GM12878 (cell line): ENCODE results near the gene COL18A1. TPM values are rescaled to one million over a fixed set of nuclear protein-coding genes. Genes with fewer than 3 reads are reported as not detected.

Source experiments
- ATAC-seq: fragments of 200-7000 bp; cut with Tn5 transposase; 3 replicates; pipeline ENCODE4 v1.9.1; 2020; ENCODE audit warnings: mild to moderate bottlenecking, moderate library complexity
- BruUV-seq: library from RNA; stranded (reverse); fragments of 400-500 nt; replicated peaks from 2 replicates; lab custom pipeline; 2021; lab: Mats Ljungman, UMichigan
- CTCF ChIA-PET: fragments of 300-600 bp; sonication (Branson Sonifier 250); formaldehyde crosslinking; extraction: SDS; loops from one replicate; lab custom pipeline; 2021; ENCODE audit warnings: inconsistent platforms; lab: Yijun Ruan, JAX
- POLR2A ChIA-PET: fragments of 350-600 bp; formaldehyde crosslinking; extraction: SDS; loops from one replicate; lab custom pipeline; 2021; ENCODE audit warnings: inconsistent platforms; lab: Charles Lee
- RAD21 ChIA-PET: fragments of 300-600 bp; sonication (Branson Sonifier 250); formaldehyde crosslinking; loops from one replicate; lab custom pipeline; 2023; ENCODE audit warnings: antibody characterized with exemption; ENCODE audit not compliant: unreplicated experiment; lab: Charles Lee
- SMC1A ChIA-PET: fragments of 300-600 bp; sonication (Branson Sonifier 250); formaldehyde crosslinking; loops from one replicate; lab custom pipeline; 2023; ENCODE audit not compliant: unreplicated experiment, uncharacterized antibody; lab: Charles Lee
- DNase-seq: peaks from one replicate; pipeline ENCODE4 v3.0.0-alpha.2; 2011; ENCODE audit warnings: low read depth, low spot score
- FAIRE-seq: peaks from 3 replicates; lab custom pipeline; 2011; peaks lifted over from hg19 to GRCh38; lab: Jason Lieb, UNC
- H2AFZ ChIP-seq: 2 replicates; pipeline ENCODE4 v1.6.0; 2011; ENCODE audit warnings: low read depth, low read length, control low read depth; ENCODE audit not compliant: control insufficient read depth
- H3K27ac ChIP-seq: 2 replicates; pipeline ENCODE4 v1.5.1; 2011; ENCODE audit warnings: control low read depth; ENCODE audit not compliant: control insufficient read depth, insufficient read depth
- H3K27me3 ChIP-seq, 2 experiments: replicated peaks in 1 of 2; 2 replicates each; pipeline versions ENCODE4 v1.6.0 to v1.6.1; 2011; ENCODE audit warnings: low read length in 1 of 2; ENCODE audit not compliant: control insufficient read depth in 2 of 2, insufficient read depth in 2 of 2
- H3K36me3 ChIP-seq, 2 experiments: 2 replicates each; pipeline ENCODE4 v1.5.1; 2011; ENCODE audit warnings: low read length in 1 of 2; ENCODE audit not compliant: control insufficient read depth in 2 of 2, insufficient read depth in 2 of 2
- H3K4me1 ChIP-seq: 2 replicates; pipeline ENCODE4 v1.6.1; 2011; ENCODE audit warnings: mild to moderate bottlenecking, low read length, moderate library complexity, mixed read lengths; ENCODE audit not compliant: control insufficient read depth, insufficient read depth
- H3K4me2 ChIP-seq: 2 replicates; pipeline ENCODE4 v1.6.0; 2011; ENCODE audit warnings: control low read depth; ENCODE audit not compliant: control insufficient read depth, insufficient read depth
- H3K4me3 ChIP-seq: fragments of 200-600 bp; sonication (generic); 2 replicates; pipeline ENCODE4 v1.5.1; 2016
- H3K79me2 ChIP-seq: 2 replicates; pipeline ENCODE4 v1.6.0; 2011; ENCODE audit warnings: low read length; ENCODE audit not compliant: control insufficient read depth, insufficient read depth
- H3K9ac ChIP-seq: 2 replicates; pipeline ENCODE4 v1.8.0; 2011; ENCODE audit warnings: low read length, control low read depth, mixed read lengths; ENCODE audit not compliant: control insufficient read depth, insufficient read depth
- H3K9me3 ChIP-seq: replicated peaks from 3 replicates; pipeline ENCODE4 v1.5.1; 2011; ENCODE audit warnings: mild to moderate bottlenecking, low read length; ENCODE audit not compliant: control insufficient read depth, insufficient read depth
- H4K20me1 ChIP-seq: 2 replicates; pipeline ENCODE4 v1.6.0; 2011; ENCODE audit not compliant: control insufficient read depth, insufficient read depth
- ATF7 ChIP-seq: fragments of 450-650 bp; IDR thresholded peaks from 2 replicates; pipeline ENCODE4 v1.6.1; 2016; ENCODE audit warnings: low read depth, mild to moderate bottlenecking
- CHD2 ChIP-seq: IDR thresholded peaks from 2 replicates; pipeline ENCODE4 v1.6.1; 2011; ENCODE audit warnings: low read depth, low read length, improper control_type of control experiment, borderline replicate concordance
- JUND ChIP-seq: IDR thresholded peaks from 2 replicates; pipeline ENCODE4 v1.6.1; 2012; ENCODE audit warnings: low read depth, mild to moderate bottlenecking, low read length, improper control_type of control experiment, moderate library complexity
- NR2C1 ChIP-seq: fragments of 450-650 bp; IDR thresholded peaks from 2 replicates; pipeline ENCODE4 v1.6.1; 2017; ENCODE audit warnings: antibody characterized with exemption, mild to moderate bottlenecking, moderate library complexity
- WGBS: methylation state at CpG from one replicate; pipeline ENCODE4 v1.1.6; 2016; ENCODE audit warnings: low lambda C conversion rate; ENCODE audit not compliant: insufficient replicate concordance, insufficient coverage; ENCODE audit errors: missing lambda C conversion rate; 5-methylcytosine and 5-hydroxymethylcytosine counted together
- in situ Hi-C: fragments of 300-500 bp; cut with MboI; formaldehyde crosslinking; loops from 9 replicates; pipeline ENCODE4 v1.14.3; 2018; ENCODE audit warnings: mixed read lengths
- intact Hi-C: fragments of 100-400 bp; cut with micrococcal nuclease; formaldehyde crosslinking; loops from one replicate; pipeline ENCODE4 v1.14.2; 2022; ENCODE audit not compliant: unreplicated experiment
- polyA plus RNA-seq, 11 experiments: library from polyadenylated mRNA; depleted of rRNA in 4 of 11; unstranded in 6 of 11; stranded (reverse) in 5 of 11; fragments of >200 nt; fragmentation: Nextera tagmentation in 4 of 11; fragmentation: Illumina TruSeq in 1 of 11; extraction: Ambion mirVana in 4 of 11; extraction: Trizol in 1 of 11; gene quantifications; 1 replicate in 1 of 11; 2 replicates in 10 of 11; pipeline versions ENCODE4 v1.2.1 to v1.2.3, GENCODE V29; 2011 to 2016; ENCODE audit warnings: inconsistent platforms in 2 of 11, missing spikeins in 2 of 11, low read depth in 1 of 11
- total RNA-seq, 4 experiments: library from RNA; depleted of rRNA in 3 of 4; stranded (reverse); fragments of >200 nt in 3 of 4; fragmentation: Illumina TruSeq in 1 of 4; extraction: Trizol in 1 of 4; gene quantifications; 2 replicates each; pipeline versions ENCODE4 v1.2.1 to v1.2.3, GENCODE V29; 2013 to 2021
- TF ChIP-seq, protein P1 (sequence below): IDR thresholded peaks from 2 replicates; pipeline ENCODE4 v1.6.1; 2012; ENCODE audit warnings: low read length, inconsistent platforms

COL18A1 gene
- total and polyA plus RNA-seq, 10 of the 15 experiments (the other 5 are each of a cell fraction or from before 2014, with no cell fraction given): under 0.01 to 0.49 (median 0.09) TPM; not detected in 3

DNA sequence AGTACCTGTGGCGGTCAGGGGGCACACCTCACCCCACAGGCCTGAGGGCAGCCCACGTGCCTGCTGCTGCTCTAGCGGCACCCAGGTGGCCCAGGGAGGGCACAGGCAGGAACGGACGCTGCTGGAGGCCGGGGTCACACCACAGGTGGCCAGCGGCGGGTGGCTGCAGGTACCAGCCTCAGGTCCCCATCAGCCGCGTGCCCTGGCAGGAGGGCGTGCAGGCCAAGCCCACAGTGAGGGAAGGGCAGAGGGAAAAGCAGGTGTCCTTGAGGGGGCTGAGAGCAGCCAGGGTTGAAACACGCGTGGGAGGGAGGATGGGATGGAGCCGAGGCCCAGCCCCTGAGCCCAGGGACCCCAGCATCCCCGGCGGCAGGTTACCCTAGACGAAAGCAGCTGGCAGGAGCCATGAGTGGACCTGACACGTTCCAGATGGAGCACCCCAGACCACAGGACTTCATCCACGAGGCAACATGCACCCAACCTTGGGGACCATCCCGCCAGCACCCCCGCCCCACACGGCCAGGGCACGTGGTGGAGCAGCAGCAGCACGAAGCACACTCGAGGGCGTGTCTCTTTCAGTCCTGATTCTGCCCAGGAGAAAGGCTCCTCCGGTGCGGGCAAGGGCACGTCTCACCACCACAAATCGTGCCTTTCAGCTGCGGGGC is 133.5 kb downstream of the COL18A1 start:
- ChIA-PET CTCF (no interaction called here), RAD21 (no interaction called here), SMC1A (no interaction called here), POLR2A (no interaction called here)
- no peaks in the 10 kb centered on the region for H3K9me3 ChIP-seq
- no peak overlapping the region for H2AFZ ChIP-seq
- ATAC-seq: no peak
- BruUV-seq: no TSS peak
- intact Hi-C loops: no loop called here
- H3K36me3 ChIP-seq: peaks cover 0 to 18% of the 10 kb centered on the region in 2 experiments; a peak in 2 of 4 replicates
- peaks cover 33% of the 10 kb centered on the region for H3K79me2 ChIP-seq
- H4K20me1 ChIP-seq: no peaks in the 10 kb centered on the region
- 92% methylated on average over 29 of the region's 31 CpGs for WGBS
- FAIRE-seq: no peak
- no peak overlapping the region for H3K27ac ChIP-seq
- H3K4me1 ChIP-seq: peaks cover 6% of the 10 kb centered on the region
- H3K27me3 ChIP-seq: no peaks in the 10 kb centered on the region
- no peak overlapping the region for H3K9ac ChIP-seq
- TF ChIP-seq, protein P1, sequence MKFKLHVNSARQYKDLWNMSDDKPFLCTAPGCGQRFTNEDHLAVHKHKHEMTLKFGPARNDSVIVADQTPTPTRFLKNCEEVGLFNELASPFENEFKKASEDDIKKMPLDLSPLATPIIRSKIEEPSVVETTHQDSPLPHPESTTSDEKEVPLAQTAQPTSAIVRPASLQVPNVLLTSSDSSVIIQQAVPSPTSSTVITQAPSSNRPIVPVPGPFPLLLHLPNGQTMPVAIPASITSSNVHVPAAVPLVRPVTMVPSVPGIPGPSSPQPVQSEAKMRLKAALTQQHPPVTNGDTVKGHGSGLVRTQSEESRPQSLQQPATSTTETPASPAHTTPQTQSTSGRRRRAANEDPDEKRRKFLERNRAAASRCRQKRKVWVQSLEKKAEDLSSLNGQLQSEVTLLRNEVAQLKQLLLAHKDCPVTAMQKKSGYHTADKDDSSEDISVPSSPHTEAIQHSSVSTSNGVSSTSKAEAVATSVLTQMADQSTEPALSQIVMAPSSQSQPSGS: no peak
- TF ChIP-seq JUND (no peak), NR2C1 (no peak), CHD2 (no peak), ATF7 (no peak)
- TF ChIP-seq, all 136 proteins: peak for 0
- no peak for DNase-seq
- in situ Hi-C loops: no loop called here
- no peak overlapping the region for H3K4me3 ChIP-seq
- H3K4me2 ChIP-seq: no peak overlapping the region
